NB4 (cell line): ENCODE data around the gene PHF14.

Source experiments
- DNase-seq: peaks from one replicate; pipeline ENCODE4 v3.0.0; 2010; ENCODE audit warnings: low read depth
- H3K4me3 ChIP-seq: one replicate; pipeline ENCODE4 v1.5.1; 2011; ENCODE audit warnings: mild to moderate bottlenecking, low read depth, low read length, moderate library complexity
- CTCF ChIP-seq: IDR thresholded peaks from one replicate; pipeline ENCODE4 v1.5.1; 2012; ENCODE audit warnings: low read depth, low read length
- MAX ChIP-seq: IDR thresholded peaks from 2 replicates; pipeline ENCODE4 v1.6.1; 2011; ENCODE audit warnings: low read depth, low read length
- MYC ChIP-seq: IDR thresholded peaks from 2 replicates; pipeline ENCODE4 v1.6.1; 2011; ENCODE audit warnings: low read depth, low read length
- POLR2A ChIP-seq: IDR thresholded peaks from 2 replicates; pipeline ENCODE4 v1.6.1; 2011; ENCODE audit warnings: mild to moderate bottlenecking; ENCODE audit not compliant: insufficient read length; ENCODE audit errors: extremely low read depth

The PHF14 gene

GRCh38 chr7:11120068-11120664 is 146.5 kb downstream of the PHF14 start:
- no peak for TF ChIP-seq POLR2A
- TF ChIP-seq CTCF, result no peak
- no peak for TF ChIP-seq MYC
- no peak for TF ChIP-seq MAX
- no peak overlapping the region for H3K4me3 ChIP-seq
- DNase-seq, result no peak

- H3K4me3 ChIP-seq, result no peak overlapping the region
- no peak for TF ChIP-seq MAX
- no peak for TF ChIP-seq POLR2A
- no peak for TF ChIP-seq MYC
- TF ChIP-seq CTCF, result no peak
- no peak for DNase-seq
Measured at GRCh38 chr7:11120675-11121220, 147.1 kb downstream of the PHF14 start.

GRCh38 chr7:11124856-11125559 is 151.3 kb downstream of the PHF14 start:
- no peak overlapping the region for H3K4me3 ChIP-seq
- TF ChIP-seq MAX (no peak), CTCF (no peak), POLR2A (no peak), MYC (no peak)
- no peak for DNase-seq

- TF ChIP-seq MYC, result no peak
- no peak for TF ChIP-seq POLR2A
- TF ChIP-seq CTCF, result no peak
- no peak for TF ChIP-seq MAX
- no peak overlapping the region for H3K4me3 ChIP-seq
- peak; percentile 9 for DNase-seq
Measured at GRCh38 chr7:11127114-11127785, 153.6 kb downstream of the PHF14 start.

- no peak for TF ChIP-seq POLR2A
- no peak for TF ChIP-seq CTCF
- no peak for TF ChIP-seq MYC
- TF ChIP-seq MAX, result no peak
- no peak for DNase-seq
- no peak overlapping the region for H3K4me3 ChIP-seq
Measured at GRCh38 chr7:11127988-11128387, 154.3 kb downstream of the PHF14 start.
